ENCODE data around the gene LRP2. TPM values are rescaled to one million over a fixed set of nuclear protein-coding genes. Genes with fewer than 3 reads are reported as not detected.
"Not testable (repeated sequence)": the region's sequence is repeated elsewhere in the genome, so short reads cannot be mapped to it uniquely, and the experiment has no call there.

LRP2 gene
- polyA plus RNA-seq, 1 of the 3 experiments (the other 2 are of a cell fraction): not detected

DNA sequence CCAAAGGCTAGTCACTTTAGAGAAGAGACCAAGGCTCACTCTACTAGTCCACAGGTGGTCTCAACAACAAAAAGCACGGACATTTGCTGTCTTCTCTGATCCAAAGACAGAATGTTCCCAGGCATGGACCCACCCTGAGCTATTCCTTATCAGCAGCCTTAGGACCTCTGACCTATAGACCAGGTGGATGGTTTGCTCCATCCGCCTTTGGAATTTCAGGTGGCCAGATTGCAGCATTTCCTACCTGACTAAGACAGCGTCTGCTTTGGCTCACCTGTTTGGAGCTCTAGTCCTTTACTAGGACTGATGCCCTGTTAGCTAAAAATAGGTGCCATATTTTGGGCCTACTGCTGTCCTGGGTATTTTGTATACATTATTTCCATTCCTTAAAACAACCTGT lies 44.6 kb upstream of the LRP2 start (continued):
- TF ChIP-seq TCF12 (IDR thresholded peaks at IDR 0.05) (no peak), MXI1 (IDR thresholded peaks at IDR 0.05; ENCODE audit: low read depth, low read length) (no peak), TAF1 (IDR thresholded peaks at IDR 0.05; ENCODE audit: borderline replicate concordance, low read depth, low read length) (no peak)
- TF ChIP-seq, protein P1, sequence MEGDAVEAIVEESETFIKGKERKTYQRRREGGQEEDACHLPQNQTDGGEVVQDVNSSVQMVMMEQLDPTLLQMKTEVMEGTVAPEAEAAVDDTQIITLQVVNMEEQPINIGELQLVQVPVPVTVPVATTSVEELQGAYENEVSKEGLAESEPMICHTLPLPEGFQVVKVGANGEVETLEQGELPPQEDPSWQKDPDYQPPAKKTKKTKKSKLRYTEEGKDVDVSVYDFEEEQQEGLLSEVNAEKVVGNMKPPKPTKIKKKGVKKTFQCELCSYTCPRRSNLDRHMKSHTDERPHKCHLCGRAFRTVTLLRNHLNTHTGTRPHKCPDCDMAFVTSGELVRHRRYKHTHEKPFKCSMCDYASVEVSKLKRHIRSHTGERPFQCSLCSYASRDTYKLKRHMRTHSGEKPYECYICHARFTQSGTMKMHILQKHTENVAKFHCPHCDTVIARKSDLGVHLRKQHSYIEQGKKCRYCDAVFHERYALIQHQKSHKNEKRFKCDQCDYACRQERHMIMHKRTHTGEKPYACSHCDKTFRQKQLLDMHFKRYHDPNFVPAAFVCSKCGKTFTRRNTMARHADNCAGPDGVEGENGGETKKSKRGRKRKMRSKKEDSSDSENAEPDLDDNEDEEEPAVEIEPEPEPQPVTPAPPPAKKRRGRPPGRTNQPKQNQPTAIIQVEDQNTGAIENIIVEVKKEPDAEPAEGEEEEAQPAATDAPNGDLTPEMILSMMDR (IDR thresholded peaks at IDR 0.05): no peak
- TF ChIP-seq, protein P2, sequence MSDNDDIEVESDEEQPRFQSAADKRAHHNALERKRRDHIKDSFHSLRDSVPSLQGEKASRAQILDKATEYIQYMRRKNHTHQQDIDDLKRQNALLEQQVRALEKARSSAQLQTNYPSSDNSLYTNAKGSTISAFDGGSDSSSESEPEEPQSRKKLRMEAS (IDR thresholded peaks at IDR 0.05; ENCODE audit: low read depth): no peak

DNA sequence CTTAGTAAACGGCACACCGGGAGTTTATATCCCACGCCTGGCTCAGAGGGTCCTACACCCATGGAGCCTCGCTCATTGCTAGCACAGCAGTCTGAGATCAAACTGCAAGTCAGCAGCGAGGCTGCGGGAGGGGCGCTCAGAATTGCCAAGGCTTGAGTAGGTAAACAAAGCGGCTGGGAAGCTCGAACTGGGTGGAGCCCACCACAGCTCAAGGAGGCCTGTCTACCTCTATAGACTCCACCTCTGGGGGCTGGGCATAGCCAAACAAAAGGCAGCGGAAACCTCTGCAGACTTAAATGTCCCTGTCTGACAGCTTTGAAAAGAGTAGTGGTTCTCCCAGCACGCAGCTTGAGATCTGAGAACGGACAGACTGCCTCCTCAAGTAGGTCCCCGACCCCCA lies 37.2 kb upstream of the LRP2 start:
- H2AFZ ChIP-seq (ENCODE audit: low read depth); H3K9me3 ChIP-seq; H3K27me3 ChIP-seq (ENCODE audit: insufficient read depth); DNase-seq; H3K4me1 ChIP-seq (ENCODE audit: control insufficient read depth in 1 of 2, insufficient read depth in 2 of 2, low read depth in 1 of 2, low read length in 1 of 2); H3K4me2 ChIP-seq; H3K27ac ChIP-seq (ENCODE audit: low read depth in 2 of 2, low read length in 1 of 2); H3K9me2 ChIP-seq; H3K9ac ChIP-seq; H3K36me3 ChIP-seq (replicated peaks in 1 of 2; ENCODE audit: control insufficient read depth in 1 of 2, insufficient read depth in 2 of 2, low read length in 1 of 2); H3K4me3 ChIP-seq (ENCODE audit: low read depth in 2 of 2, low read length in 1 of 2); POLR2A ChIA-PET; CTCF ChIA-PET; H3K79me2 ChIP-seq (ENCODE audit: insufficient read depth); H4K20me1 ChIP-seq (ENCODE audit: insufficient read depth); H3F3A ChIP-seq (replicated peaks; ENCODE audit: insufficient read depth): not testable (repeated sequence)
- WGBS (ENCODE audit: low lambda C conversion rate): 26% methylated on average over 8 of the region's 13 CpGs

GRCh38 chr2:169397697-169398096 lies 35.4 kb upstream of the LRP2 start:
- no peak overlapping the region for H2AFZ ChIP-seq (ENCODE audit: low read depth)
- no peak overlapping the region for H3K4me3 ChIP-seq (ENCODE audit: low read depth in 2 of 2, low read length in 1 of 2)
- TF ChIP-seq, protein P1 (IDR thresholded peaks at IDR 0.05): peak; percentile 33
- TF ChIP-seq RAD21 (IDR thresholded peaks at IDR 0.05; ENCODE audit: low read length) (peak; percentile 65), RCOR1 (IDR thresholded peaks at IDR 0.05; ENCODE audit: low read length) (no peak)
- H3K36me3 ChIP-seq (replicated peaks in 1 of 2; ENCODE audit: control insufficient read depth in 1 of 2, insufficient read depth in 2 of 2, low read length in 1 of 2): no peaks in the 10 kb centered on the region
- no peak overlapping the region for H3K27ac ChIP-seq (ENCODE audit: low read depth in 2 of 2, low read length in 1 of 2)
- 51% methylated on average over 2 of the region's 2 CpGs for WGBS (ENCODE audit: low lambda C conversion rate)
- no peak overlapping the region for H3K9ac ChIP-seq
- ChIA-PET CTCF (interaction anchor here (0.7 to 2.4 kb wide), 10 partner anchors 10 to 437 kb away, joined by 3 to 18 read pairs (median 3); no protein-coding TSS in a partner anchor), POLR2A (no interaction called here)
- peaks cover 0 to 4% of the 10 kb centered on the region in 2 experiments; a peak in 2 of 4 replicates for H3K4me1 ChIP-seq (ENCODE audit: control insufficient read depth in 1 of 2, insufficient read depth in 2 of 2, low read depth in 1 of 2, low read length in 1 of 2)
- no peaks in the 10 kb centered on the region for H3F3A ChIP-seq (replicated peaks; ENCODE audit: insufficient read depth)
- H3K79me2 ChIP-seq (ENCODE audit: insufficient read depth): no peaks in the 10 kb centered on the region
- peak; percentile 25 for DNase-seq
- H4K20me1 ChIP-seq (ENCODE audit: insufficient read depth): no peaks in the 10 kb centered on the region
- no peaks in the 10 kb centered on the region for H3K9me3 ChIP-seq
- no peaks in the 10 kb centered on the region for H3K9me2 ChIP-seq
- H3K27me3 ChIP-seq (ENCODE audit: insufficient read depth): no peaks in the 10 kb centered on the region; the same call in 1 of the 2 replicates
- H3K4me2 ChIP-seq: no peak overlapping the region
